ENCODE results near the gene OR9A2. TPM values are rescaled to one million over a fixed set of nuclear protein-coding genes. Genes with fewer than 3 reads are reported as not detected.

Gene OR9A2
- total RNA-seq, 1 experiment from 2014 or later = not detected

DNA sequence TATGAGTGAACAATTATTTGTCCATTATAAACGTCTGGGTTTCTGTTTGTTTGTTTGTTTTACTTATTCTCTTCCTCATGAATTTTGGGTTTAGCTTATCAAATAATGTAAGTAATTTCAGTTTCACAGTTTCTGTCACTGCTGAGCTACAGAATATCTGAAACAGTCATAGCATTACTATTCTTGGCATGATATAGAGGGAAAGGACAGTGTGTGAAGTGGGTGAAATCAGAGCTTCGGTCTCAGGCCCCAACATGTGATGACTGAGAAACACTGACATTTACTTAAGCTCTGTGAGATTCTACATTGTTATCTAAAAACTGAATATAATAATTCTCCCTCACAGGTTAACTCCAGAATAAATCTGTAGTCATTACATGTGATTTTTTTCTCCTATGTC lies 16.5 kb upstream of the OR9A2 start:
- no peak overlapping the region for H3K27ac Mint-ChIP-seq
- Histone ChIP-seq H2AFZ (ENCODE audit: low read length) (no peak overlapping the region), H4K91ac (ENCODE audit: insufficient read length, low read depth, low read length) (no peak overlapping the region), H3K4me1 (ENCODE audit: insufficient read depth, low read length) (no peaks in the 10 kb centered on the region), H2BK15ac (ENCODE audit: low read depth, low read length) (no peak overlapping the region), H3K4me2 (ENCODE audit: insufficient read depth, insufficient read length, low read length) (no peak overlapping the region), H4K5ac (ENCODE audit: insufficient read length, low read depth, low read length) (no peak overlapping the region), H3K23ac (ENCODE audit: insufficient read length, low read depth, low read length) (no peak overlapping the region), H3T11ph (ENCODE audit: low read length) (no peak overlapping the region), H3K9ac (ENCODE audit: extremely low read depth, insufficient read length, low read length) (no peak overlapping the region), H3K79me2 (ENCODE audit: insufficient read depth, low read length) (no peaks in the 10 kb centered on the region), H3K23me2 (ENCODE audit: insufficient read length, low read depth, low read length, poor library complexity, severe bottlenecking) (no peaks in the 10 kb centered on the region), H3K27me3 (ENCODE audit: insufficient read depth, low read length) (no peaks in the 10 kb centered on the region), H3K18ac (ENCODE audit: insufficient read length, low read depth, low read length) (no peak overlapping the region), H4K20me1 (ENCODE audit: control insufficient read depth, insufficient read depth, insufficient read length) (no peaks in the 10 kb centered on the region), H3K56ac (ENCODE audit: insufficient read length, low read depth, low read length) (no peak overlapping the region), H3K27ac (ENCODE audit: insufficient read length, low read depth, low read length) (no peak overlapping the region), H3K79me1 (ENCODE audit: insufficient read depth, low read depth, low read length, poor library complexity, severe bottlenecking) (no peaks in the 10 kb centered on the region), H4K8ac (replicated peaks; ENCODE audit: insufficient read length, low read depth, low read length) (no peak overlapping the region), H3K9me3 (ENCODE audit: control insufficient read depth, low read depth, low read length) (no peaks in the 10 kb centered on the region), H3K14ac (ENCODE audit: insufficient read depth, low read length) (no peak overlapping the region), H2BK120ac (ENCODE audit: low read depth, low read length, poor library complexity, severe bottlenecking) (no peak overlapping the region), H3K4ac (ENCODE audit: low read depth, low read length) (no peak overlapping the region), H2BK20ac (ENCODE audit: low read depth, low read length, poor library complexity, severe bottlenecking) (no peak overlapping the region), H2BK5ac (ENCODE audit: insufficient read length, low read length) (no peak overlapping the region), H2BK12ac (ENCODE audit: insufficient read length, low read depth, low read length) (no peak overlapping the region), H2AK5ac (ENCODE audit: insufficient read length, low read length) (no peak overlapping the region)
- no peak for DNase-seq
- peaks cover 6 to 10% of the 10 kb centered on the region in 2 experiments for H3K4me1 Mint-ChIP-seq
- WGBS (ENCODE audit: extremely low coverage, insufficient read length, low lambda C conversion rate) = no CpG with 5 or more reads among the region's 2 CpGs
- H3K9me3 Mint-ChIP-seq = no peaks in the 10 kb centered on the region
- TF ChIP-seq, protein P1, sequence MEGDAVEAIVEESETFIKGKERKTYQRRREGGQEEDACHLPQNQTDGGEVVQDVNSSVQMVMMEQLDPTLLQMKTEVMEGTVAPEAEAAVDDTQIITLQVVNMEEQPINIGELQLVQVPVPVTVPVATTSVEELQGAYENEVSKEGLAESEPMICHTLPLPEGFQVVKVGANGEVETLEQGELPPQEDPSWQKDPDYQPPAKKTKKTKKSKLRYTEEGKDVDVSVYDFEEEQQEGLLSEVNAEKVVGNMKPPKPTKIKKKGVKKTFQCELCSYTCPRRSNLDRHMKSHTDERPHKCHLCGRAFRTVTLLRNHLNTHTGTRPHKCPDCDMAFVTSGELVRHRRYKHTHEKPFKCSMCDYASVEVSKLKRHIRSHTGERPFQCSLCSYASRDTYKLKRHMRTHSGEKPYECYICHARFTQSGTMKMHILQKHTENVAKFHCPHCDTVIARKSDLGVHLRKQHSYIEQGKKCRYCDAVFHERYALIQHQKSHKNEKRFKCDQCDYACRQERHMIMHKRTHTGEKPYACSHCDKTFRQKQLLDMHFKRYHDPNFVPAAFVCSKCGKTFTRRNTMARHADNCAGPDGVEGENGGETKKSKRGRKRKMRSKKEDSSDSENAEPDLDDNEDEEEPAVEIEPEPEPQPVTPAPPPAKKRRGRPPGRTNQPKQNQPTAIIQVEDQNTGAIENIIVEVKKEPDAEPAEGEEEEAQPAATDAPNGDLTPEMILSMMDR (conservative IDR thresholded peaks at IDR 0.05) = no peak
- H3K4me3 Mint-ChIP-seq = no peak overlapping the region
- no peaks in the 10 kb centered on the region for H3K36me3 Mint-ChIP-seq (ENCODE audit: insufficient read depth in 1 of 3, low read depth in 3 of 3)
- H3K27me3 Mint-ChIP-seq (ENCODE audit: low read depth) = no peaks in the 10 kb centered on the region; the same call in none of the 2 replicates

Measured in H9 (cell line).